Epithelial cell of proximal tubule (primary cell): ENCODE data around the gene HOXD11. TPM values are rescaled to one million over a fixed set of nuclear protein-coding genes. Genes with fewer than 3 reads are reported as not detected.
A peak's percentile ranks its signal among the peaks of the same experiment; 100 is the strongest.

Experiments
- DNase-seq: peaks from one replicate; pipeline ENCODE4 v3.0.0-alpha.2; 2011; ENCODE audit warnings: low read depth
- H3K4me3 ChIP-seq: 2 replicates; pipeline ENCODE4 v1.5.1; 2011; ENCODE audit warnings: low read depth, mild to moderate bottlenecking, low read length
- CTCF ChIP-seq: conservative IDR thresholded peaks from 2 replicates; pipeline ENCODE4 v1.5.1; 2012; ENCODE audit warnings: low read depth, mild to moderate bottlenecking, low read length
- total RNA-seq: library from RNA; depleted of rRNA; stranded (reverse); fragments of >200 nt; gene quantifications from 2 replicates; pipeline ENCODE4 v1.2.3, GENCODE V29; 2015

HOXD11 gene
- total RNA-seq, 1 donor from 2014 or later: 25.1 TPM

GRCh38 chr2:176114930-176115625 lies 8.0 kb downstream of the HOXD11 start:
- no peak for DNase-seq
- peak overlapping the region; percentile 49 for H3K4me3 ChIP-seq

GRCh38 chr2:176115883-176116813 lies 9.1 kb downstream of the HOXD11 start, which contains the start of gene HOXD10:
Gene HOXD10 (plus strand): TSS chr2:176116778. CDS start chr2:176116834, 56 bp downstream.
- peak within 1 kb of the TSS; percentile 49 for H3K4me3 ChIP-seq
- DNase-seq: no peak

More at GRCh38 chr2:176114930-176115625, 8.0 kb downstream of the HOXD11 start:
- TF ChIP-seq CTCF: no peak

GRCh38 chr2:176117162-176117822 lies 10.2 kb downstream of the HOXD11 start:
- no peak for TF ChIP-seq CTCF
- H3K4me3 ChIP-seq: peak overlapping the region; percentile 49
- DNase-seq: no peak

More at GRCh38 chr2:176115883-176116813, 9.1 kb downstream of the HOXD11 start, which contains the start of gene HOXD10:
- TF ChIP-seq CTCF: peak; percentile 48

GRCh38 chr2:176117823-176118371 lies 10.8 kb downstream of the HOXD11 start:
- no peak for DNase-seq
- H3K4me3 ChIP-seq: peak overlapping the region; percentile 49
- no peak for TF ChIP-seq CTCF

- peak; percentile 77 for TF ChIP-seq CTCF
- DNase-seq: no peak
- peak overlapping the region; percentile 49 for H3K4me3 ChIP-seq
Measured at GRCh38 chr2:176118601-176119339, 11.7 kb downstream of the HOXD11 start.
